ENCODE results near the gene SAFB.

DNA sequence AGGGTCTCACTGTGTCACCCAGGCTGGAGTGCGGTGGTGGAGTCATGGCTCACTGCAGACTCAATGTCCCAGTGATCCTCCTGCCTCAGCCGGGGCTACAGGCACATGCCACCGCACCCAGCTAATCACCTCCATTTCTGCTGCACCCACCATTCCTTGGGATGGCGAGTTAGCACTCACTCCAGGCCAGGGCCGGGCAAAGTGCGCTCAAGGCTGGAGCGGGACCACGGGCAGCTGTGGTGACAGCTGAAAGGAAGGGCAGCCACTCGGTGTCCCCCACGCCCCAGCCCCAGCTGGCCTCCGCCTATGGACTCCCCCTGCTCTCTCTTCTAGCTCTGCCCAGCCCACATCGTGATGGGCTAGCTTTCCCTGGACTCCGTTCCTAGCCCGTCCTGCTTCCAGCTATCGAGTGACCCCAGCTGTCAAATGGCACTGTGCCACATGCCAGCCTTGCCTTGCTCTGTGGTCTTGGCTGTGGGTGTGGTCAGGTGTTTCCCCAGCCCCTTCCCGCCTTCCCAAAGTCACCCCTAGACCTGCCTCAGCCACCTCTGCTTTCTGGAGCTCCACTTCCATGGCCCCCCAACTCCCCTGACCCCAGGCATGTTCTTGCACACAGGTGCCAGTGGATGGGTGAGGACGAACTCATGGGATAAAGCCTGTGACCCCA is 53.4 kb downstream of the SAFB start:
- TF ChIP-seq CTCF (IDR thresholded peaks at IDR 0.05) = no peak
- no peak for TF ChIP-seq POLR2A (IDR thresholded peaks at IDR 0.05)

Measured in body of pancreas (tissue), 4 donors.